GM18502 (cell line): Measurements from ENCODE around the gene NCS1.

Experiments used
- ATAC-seq: cut with Tn5 transposase; IDR thresholded peaks from one replicate; pipeline ENCODE4 v1.9.1; 2021; ENCODE audit warnings: mild to moderate bottlenecking; ENCODE audit not compliant: unreplicated experiment, poor library complexity

The NCS1 gene

GRCh38 chr9:130145658-130146057 lies 26.5 kb upstream of the NCS1 start:
- ATAC-seq = no peak

GRCh38 chr9:130147198-130147597 lies 25.0 kb upstream of the NCS1 start:
- no peak for ATAC-seq

GRCh38 chr9:130147910-130148309 lies 24.3 kb upstream of the NCS1 start:
- ATAC-seq = no peak

- ATAC-seq = no peak
These were observed 23.2 kb upstream of the NCS1 start for GRCh38 chr9:130149031-130149430.

GRCh38 chr9:130149654-130150286 lies 22.4 kb upstream of the NCS1 start:
- ATAC-seq = no peak

GRCh38 chr9:130150779-130151382 lies 21.3 kb upstream of the NCS1 start:
- no peak for ATAC-seq

- ATAC-seq = no peak
These were observed 17.4 kb upstream of the NCS1 start for GRCh38 chr9:130154816-130155215.

GRCh38 chr9:130155647-130156046 lies 16.6 kb upstream of the NCS1 start:
- ATAC-seq = no peak

- no peak for ATAC-seq
These were observed 15.5 kb upstream of the NCS1 start for GRCh38 chr9:130156672-130157071.

GRCh38 chr9:130157079-130157478 lies 15.1 kb upstream of the NCS1 start:
- no peak for ATAC-seq

- no peak for ATAC-seq
These were observed 14.2 kb upstream of the NCS1 start for GRCh38 chr9:130158001-130158400.

GRCh38 chr9:130159057-130159456 lies 13.1 kb upstream of the NCS1 start:
- ATAC-seq = no peak

- no peak for ATAC-seq
These were observed 12.1 kb upstream of the NCS1 start for GRCh38 chr9:130159915-130160670.

- no peak for ATAC-seq
These were observed 11.2 kb upstream of the NCS1 start for GRCh38 chr9:130160862-130161470.

GRCh38 chr9:130165579-130165978 lies 6.6 kb upstream of the NCS1 start:
- ATAC-seq = no peak

GRCh38 chr9:130166399-130166798 lies 5.8 kb upstream of the NCS1 start:
- no peak for ATAC-seq

- no peak for ATAC-seq
These were observed 4.3 kb upstream of the NCS1 start for GRCh38 chr9:130167927-130168326.

GRCh38 chr9:130171226-130172148 lies 717 bp upstream of the NCS1 start:
- ATAC-seq = no peak

- ATAC-seq = no peak
These were observed 858 bp downstream of the NCS1 start for GRCh38 chr9:130172858-130173665.

- no peak for ATAC-seq
These were observed 1.4 kb downstream of the NCS1 start for GRCh38 chr9:130173666-130173983.
